ENCODE results near the gene SPINK14.

SPINK14 gene

GRCh38 chr5:148168246-148168645, at the start of gene SPINK14:
Gene SPINK14 (plus strand): TSS chr5:148168546. CDS start chr5:148169733, 1,187 bp downstream.
- DNase-seq = no peak

- DNase-seq = no peak
Observed at GRCh38 chr5:148120317-148120716, 48.0 kb upstream of the SPINK14 start.

- DNase-seq = no peak
Observed at GRCh38 chr5:148125641-148126040, 42.7 kb upstream of the SPINK14 start.

- no peak for DNase-seq
Observed at GRCh38 chr5:148135091-148136048, 33.0 kb upstream of the SPINK14 start.

- no peak for DNase-seq
Observed at GRCh38 chr5:148140846-148141245, 27.5 kb upstream of the SPINK14 start.

GRCh38 chr5:148141645-148142044, 26.7 kb upstream of the SPINK14 start:
- no peak for DNase-seq

GRCh38 chr5:148145916-148146315, 22.4 kb upstream of the SPINK14 start:
- no peak for DNase-seq

GRCh38 chr5:148146487-148146886, 21.9 kb upstream of the SPINK14 start:
- DNase-seq = no peak

GRCh38 chr5:148147415-148147814, 20.9 kb upstream of the SPINK14 start:
- DNase-seq = no peak

GRCh38 chr5:148151872-148152271, 16.5 kb upstream of the SPINK14 start:
- DNase-seq = no peak

GRCh38 chr5:148152781-148153180, 15.6 kb upstream of the SPINK14 start:
- no peak for DNase-seq

- no peak for DNase-seq
Observed at GRCh38 chr5:148156609-148157008, 11.7 kb upstream of the SPINK14 start.

- DNase-seq = no peak
Observed at GRCh38 chr5:148162038-148162437, 6.3 kb upstream of the SPINK14 start.

GRCh38 chr5:148163345-148163744, 5.0 kb upstream of the SPINK14 start:
- no peak for DNase-seq

- no peak for DNase-seq
Observed at GRCh38 chr5:148166550-148167283, 1.6 kb upstream of the SPINK14 start.

GRCh38 chr5:148172377-148172776, 4.0 kb downstream of the SPINK14 start:
- DNase-seq = no peak

- no peak for DNase-seq
Observed at GRCh38 chr5:148176480-148176879, 8.1 kb downstream of the SPINK14 start.

- DNase-seq = no peak
Observed at GRCh38 chr5:148177207-148177606, 8.9 kb downstream of the SPINK14 start.

GRCh38 chr5:148179234-148179824, 11.0 kb downstream of the SPINK14 start:
- no peak for DNase-seq

- DNase-seq = no peak
Observed at GRCh38 chr5:148186248-148187003, 18.1 kb downstream of the SPINK14 start.

GRCh38 chr5:148191010-148191409, 22.7 kb downstream of the SPINK14 start:
- DNase-seq = no peak

GRCh38 chr5:148193202-148193601, 24.9 kb downstream of the SPINK14 start:
- DNase-seq = no peak

GRCh38 chr5:148201151-148201550, 32.8 kb downstream of the SPINK14 start:
- DNase-seq = no peak

Measured in DMS79 (cell line).